Lower leg skin (tissue), 4 donors: ENCODE results near the gene MAML1. TPM values are rescaled to one million over a fixed set of nuclear protein-coding genes. Genes with fewer than 3 reads are reported as not detected.
A peak's percentile ranks its signal among the peaks of the same experiment; 100 is the strongest.

Source experiments
- DNase-seq, 2 donors: peaks; one replicate each; pipeline ENCODE4 v3.0.0-alpha.2; 2019; ENCODE audit warnings: low spot score in 2 of 2
- H3K4me3 ChIP-seq: fragments of 200-600 bp; sonication (generic); 2 replicates; pipeline ENCODE4 v1.5.1; 2017; ENCODE audit warnings: mild to moderate bottlenecking, low read depth; ENCODE audit not compliant: poor library complexity, severe bottlenecking
- CTCF ChIP-seq, 3 donors: fragments of 450-650 bp; IDR thresholded peaks; one replicate each; pipeline ENCODE4 v1.5.1; 2016; ENCODE audit warnings: antibody characterized with exemption in 3 of 3, mild to moderate bottlenecking in 3 of 3, moderate library complexity in 2 of 3
- POLR2A ChIP-seq, 2 donors: fragments of 450-650 bp; IDR thresholded peaks; one replicate each; pipeline ENCODE4 v1.6.1; 2016 to 2017; ENCODE audit warnings: antibody characterized with exemption in 2 of 2, mild to moderate bottlenecking in 1 of 2, moderate library complexity in 1 of 2
- WGBS, 2 donors: methylation state at CpG; one replicate each; pipeline ENCODE4 v1.1.5; 2018; 5-methylcytosine and 5-hydroxymethylcytosine counted together
- intact Hi-C: fragments of 100-400 bp; cut with DNase I; formaldehyde crosslinking; loops from one replicate; pipeline ENCODE4 v1.15.0; 2023; ENCODE audit warnings: low total_unique reads
- total RNA-seq, 4 donors: library from RNA; depleted of rRNA; stranded (reverse); fragments of >200 nt; gene quantifications; one replicate each; pipeline ENCODE4 v1.1.0, GENCODE V29; 2016

The MAML1 gene
- total RNA-seq, 4 donors from 2014 or later = 25.5 to 46.8 (median 31.5) TPM

- TF ChIP-seq POLR2A (IDR thresholded peaks at IDR 0.05) = no peak
- TF ChIP-seq CTCF (IDR thresholded peaks at IDR 0.05) = no peak
- intact Hi-C loops = loop anchor here (10.0 kb wide), 1 partner anchor 104 kb away; the partner anchor contains the start of gene TBC1D9B
- DNase-seq = no peak
- no peak overlapping the region for H3K4me3 ChIP-seq
- 77 to 85% methylated on average over 12 of the region's 12 CpGs for WGBS, 2 donors
Observed at GRCh38 chr5:179800696-179801201, 68.1 kb downstream of the MAML1 start.

- WGBS, 2 donors = 62 to 76% methylated on average over 61 to 67 of the region's 67 CpGs
- H3K4me3 ChIP-seq = no peak overlapping the region
- TF ChIP-seq CTCF (IDR thresholded peaks at IDR 0.05) (peak in 1 of 3 donors; percentile 24), POLR2A (IDR thresholded peaks at IDR 0.05) (no peak)
- intact Hi-C loops = loop anchor here (10.0 kb wide), 1 partner anchor 103 kb away; the partner anchor contains the start of gene TBC1D9B
- peak; percentile 59 to 92 for DNase-seq
Observed at GRCh38 chr5:179801304-179802206, 68.9 kb downstream of the MAML1 start.

GRCh38 chr5:179802207-179802883, 69.7 kb downstream of the MAML1 start:
- peak; percentile 15 to 86 for DNase-seq
- H3K4me3 ChIP-seq = no peak overlapping the region
- no peak for TF ChIP-seq POLR2A (IDR thresholded peaks at IDR 0.05)
- no peak for TF ChIP-seq CTCF (IDR thresholded peaks at IDR 0.05)
- intact Hi-C loops = loop anchor here (10.0 kb wide), 1 partner anchor 102 kb away; the partner anchor contains the start of gene TBC1D9B
- 83 to 85% methylated on average over 15 to 18 of the region's 19 CpGs for WGBS, 2 donors

- intact Hi-C loops = loop anchor here (1.0 to 10.0 kb wide), 2 partner anchors 41 to 102 kb away; partner anchors contain the start of gene TBC1D9B
- no peak for TF ChIP-seq CTCF (IDR thresholded peaks at IDR 0.05)
- no peak for TF ChIP-seq POLR2A (IDR thresholded peaks at IDR 0.05)
- no peak overlapping the region for H3K4me3 ChIP-seq
- WGBS, 2 donors = 61 to 71% methylated on average over 9 to 11 of the region's 11 CpGs
- peak in 1 of 2 donors; percentile 84 for DNase-seq
Observed at GRCh38 chr5:179802950-179803562, 70.4 kb downstream of the MAML1 start.
